ENCODE results near the gene VPS11.
A peak's percentile ranks its signal among the peaks of the same experiment; 100 is the strongest.

The VPS11 gene

DNA sequence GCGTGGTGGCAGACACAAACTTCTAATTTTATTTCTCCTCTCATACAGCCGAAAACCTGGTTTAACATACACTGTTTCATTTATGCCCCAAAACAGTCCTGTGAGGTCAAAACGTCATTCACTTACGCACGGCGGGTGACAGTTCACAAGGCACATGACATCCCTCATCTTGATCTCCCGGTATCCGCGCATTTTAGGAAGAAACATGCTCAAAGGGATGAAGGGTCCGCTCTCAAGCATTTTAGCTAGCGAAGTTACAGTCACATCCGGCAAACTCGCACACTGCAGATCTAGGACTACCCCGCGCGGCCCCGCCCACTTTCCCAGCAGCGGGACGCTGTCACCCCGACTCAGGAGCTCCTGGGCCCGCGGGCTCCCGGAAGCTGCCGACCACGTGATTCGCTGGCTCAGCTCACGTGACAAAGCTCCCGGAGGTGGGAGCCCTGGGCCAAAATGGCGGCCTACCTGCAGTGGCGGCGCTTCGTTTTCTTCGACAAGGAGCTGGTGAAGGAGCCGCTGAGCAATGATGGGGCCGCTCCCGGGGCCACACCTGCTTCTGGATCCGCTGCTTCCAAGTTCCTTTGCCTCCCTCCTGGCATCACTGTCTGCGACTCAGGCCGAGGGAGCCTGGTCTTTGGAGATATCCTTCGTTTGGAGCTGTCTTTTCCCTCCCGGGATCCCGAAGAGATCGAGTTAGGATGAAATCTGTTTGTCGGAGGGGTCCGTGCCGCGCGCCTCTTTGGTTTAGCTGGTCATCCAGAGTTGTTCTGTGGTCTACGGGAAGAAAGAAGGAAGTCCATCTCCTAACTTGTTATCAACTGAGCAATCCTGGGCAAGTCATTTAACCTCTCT is at the start of gene VPS11:
Gene VPS11, plus strand, starts transcription at position 448 of the 852 bp plus-strand sequence. Its CDS starts 6 bp downstream, at position 454.
- Mint-ChIP-seq H3K9me3 (no peaks in the 10 kb centered on the region), H3K27ac (peak within 1 kb of the TSS; percentile 98), H3K36me3 (peaks cover 15 to 22% of the 10 kb centered on the region in 2 donors), H3K27me3 (no peaks in the 10 kb centered on the region), H3K4me3 (peak within 1 kb of the TSS; percentile 93 to 94), H3K4me1 (peaks cover 10 to 36% of the 10 kb centered on the region in 2 donors)
- DNase-seq (peak; percentile 93), ATAC-seq (replicated peaks) (peak; percentile 98)

DNA sequence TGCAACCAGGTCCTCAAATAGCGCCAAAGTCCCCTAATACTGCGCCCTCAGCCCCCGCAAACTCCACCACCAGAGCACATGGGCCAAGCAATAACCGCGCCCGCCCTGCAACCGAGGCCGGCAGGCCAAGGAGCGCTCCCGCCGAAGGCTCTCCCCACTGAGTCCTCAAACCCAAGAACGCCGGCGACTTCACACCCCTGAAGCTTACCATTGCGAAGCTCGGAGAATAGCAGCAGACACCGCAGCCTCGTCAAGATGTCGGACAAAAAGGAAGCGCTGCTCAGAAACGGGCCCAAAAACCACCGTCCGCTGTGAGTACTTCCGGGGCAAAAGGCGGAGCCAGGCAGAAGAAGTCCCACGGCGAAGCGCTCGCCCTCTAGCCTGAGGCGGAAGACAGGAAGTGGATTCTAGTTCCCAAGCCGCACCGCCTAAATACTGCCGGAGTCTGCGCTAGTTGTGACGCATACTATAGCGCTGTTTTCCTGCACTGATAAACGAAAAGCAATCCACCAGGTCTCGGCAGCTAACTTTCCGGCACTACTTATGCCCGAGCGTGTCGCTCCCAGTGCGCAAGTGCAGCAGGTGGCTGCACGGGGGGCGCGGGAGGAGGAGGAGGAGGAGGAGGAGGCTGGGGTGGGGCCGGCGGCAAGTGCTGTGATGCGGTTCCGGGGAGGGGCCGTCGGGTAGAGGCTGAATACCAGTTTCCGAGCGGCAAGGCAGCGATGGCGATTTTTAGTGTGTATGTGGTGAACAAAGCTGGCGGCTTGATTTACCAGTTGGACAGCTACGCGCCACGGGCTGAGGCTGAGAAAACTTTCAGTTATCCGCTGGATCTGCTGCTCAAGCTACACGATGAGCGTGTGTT is 49.3 kb upstream of the VPS11 start, which contains the start of the genes RPS25 and TRAPPC4:
Gene RPS25, minus strand, starts transcription at position 270 of the 865 bp plus-strand sequence. Its CDS starts 59 bp downstream, at position 211.
Gene TRAPPC4, plus strand, starts transcription at position 693 of the 865 bp plus-strand sequence. Its CDS starts 30 bp downstream, at position 723.
- H3K4me1 Mint-ChIP-seq: peaks cover 18 to 30% of the 10 kb centered on the region in 2 donors
- DNase-seq: peak; percentile 93
- no peaks in the 10 kb centered on the region for H3K27me3 Mint-ChIP-seq
- peak within 1 kb of the TSS; percentile 98 for H3K4me3 Mint-ChIP-seq
- H3K27ac Mint-ChIP-seq: peak within 1 kb of the TSS; percentile 100
- ATAC-seq (replicated peaks): peak; percentile 92 to 93
- H3K9me3 Mint-ChIP-seq: no peaks in the 10 kb centered on the region
- H3K36me3 Mint-ChIP-seq: peaks cover 44 to 59% of the 10 kb centered on the region in 2 donors

DNA sequence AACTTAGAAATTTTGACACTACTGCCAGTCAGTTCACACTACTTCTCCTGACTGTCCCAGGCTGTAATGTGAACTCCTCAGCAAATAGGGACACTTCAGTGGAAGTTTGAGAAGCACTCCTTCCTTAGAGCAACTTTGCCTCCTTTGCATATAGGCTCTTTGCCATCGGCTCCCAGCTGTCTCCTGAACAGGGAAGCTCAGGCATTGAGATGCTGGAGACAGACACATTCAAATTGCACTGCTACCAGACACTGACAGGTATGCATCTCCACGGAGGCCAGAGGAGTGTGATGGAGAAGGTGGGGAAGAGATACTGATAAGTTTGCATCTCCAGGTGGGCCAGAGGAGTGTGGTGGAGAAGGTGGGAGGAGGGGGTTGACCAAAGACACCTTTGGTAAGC is 47.6 kb upstream of the VPS11 start:
- DNase-seq (no peak), ATAC-seq (replicated peaks) (no peak)
- H3K4me3 Mint-ChIP-seq: peak overlapping the region; percentile 98
- H3K36me3 Mint-ChIP-seq: peaks cover 42 to 64% of the 10 kb centered on the region in 2 donors
- H3K9me3 Mint-ChIP-seq: no peaks in the 10 kb centered on the region
- H3K4me1 Mint-ChIP-seq: peaks cover 23 to 37% of the 10 kb centered on the region in 2 donors
- H3K27me3 Mint-ChIP-seq: no peaks in the 10 kb centered on the region
- H3K27ac Mint-ChIP-seq: peak overlapping the region; percentile 100

DNA sequence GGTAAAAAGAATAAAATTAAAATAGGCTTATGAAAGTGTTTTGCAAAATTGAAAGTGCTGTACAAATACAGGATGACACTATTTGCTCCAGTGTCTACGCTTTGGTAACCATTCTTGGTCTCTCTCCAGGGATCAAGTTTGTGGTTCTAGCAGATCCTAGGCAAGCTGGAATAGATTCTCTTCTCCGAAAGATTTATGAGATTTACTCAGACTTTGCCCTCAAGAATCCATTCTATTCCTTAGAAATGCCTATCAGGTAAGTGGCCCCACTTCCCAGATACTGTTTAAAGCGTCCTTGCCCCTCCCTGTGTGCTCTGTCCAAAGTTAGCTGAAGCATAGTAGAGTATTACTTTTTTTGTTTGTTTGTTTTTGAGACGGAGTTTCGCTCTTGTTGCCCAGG is 46.0 kb upstream of the VPS11 start:
- no peaks in the 10 kb centered on the region for H3K27me3 Mint-ChIP-seq
- DNase-seq: no peak
- no peak for ATAC-seq (replicated peaks)
- peaks cover 18 to 27% of the 10 kb centered on the region in 2 donors for H3K4me1 Mint-ChIP-seq
- H3K27ac Mint-ChIP-seq: no peak overlapping the region
- no peaks in the 10 kb centered on the region for H3K9me3 Mint-ChIP-seq
- H3K4me3 Mint-ChIP-seq: no peak overlapping the region
- peaks cover 38 to 62% of the 10 kb centered on the region in 2 donors for H3K36me3 Mint-ChIP-seq

DNA sequence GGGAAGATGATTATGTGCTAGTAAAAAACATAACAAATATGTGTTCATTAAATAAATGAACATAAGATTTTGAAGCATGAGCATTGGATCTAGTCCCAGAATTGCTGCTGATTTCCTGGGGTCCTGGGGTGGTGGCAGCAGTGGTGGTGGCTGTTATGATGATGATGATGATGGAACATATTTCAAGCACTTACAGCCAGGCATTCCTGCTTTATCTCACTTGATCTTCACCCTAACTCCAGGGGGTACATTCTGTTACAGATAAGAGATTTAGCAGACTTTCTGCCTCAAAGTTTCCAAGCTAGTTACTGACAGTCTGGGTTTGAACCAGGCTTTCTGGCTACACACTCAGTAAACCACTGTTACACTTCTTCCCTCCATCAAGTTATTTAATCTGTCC is 43.9 kb upstream of the VPS11 start:
- Mint-ChIP-seq H3K9me3 (no peaks in the 10 kb centered on the region), H3K4me1 (peaks cover 27 to 35% of the 10 kb centered on the region in 2 donors), H3K27me3 (no peaks in the 10 kb centered on the region), H3K36me3 (peaks cover 34 to 55% of the 10 kb centered on the region in 2 donors), H3K27ac (peak overlapping the region; percentile 31), H3K4me3 (no peak overlapping the region)
- ATAC-seq (replicated peaks) (no peak), DNase-seq (no peak)

GRCh38 chr11:119024430-119025098 is 43.1 kb upstream of the VPS11 start:
- H3K27ac Mint-ChIP-seq: peak overlapping the region; percentile 72
- no peak for ATAC-seq (replicated peaks)
- H3K4me3 Mint-ChIP-seq: no peak overlapping the region
- no peaks in the 10 kb centered on the region for H3K27me3 Mint-ChIP-seq
- no peaks in the 10 kb centered on the region for H3K9me3 Mint-ChIP-seq
- peaks cover 33 to 43% of the 10 kb centered on the region in 2 donors for H3K4me1 Mint-ChIP-seq
- peaks cover 38 to 59% of the 10 kb centered on the region in 2 donors for H3K36me3 Mint-ChIP-seq
- no peak for DNase-seq

GRCh38 chr11:119025099-119025473 is 42.5 kb upstream of the VPS11 start:
- no peaks in the 10 kb centered on the region for H3K27me3 Mint-ChIP-seq
- H3K27ac Mint-ChIP-seq: no peak overlapping the region
- H3K36me3 Mint-ChIP-seq: peaks cover 36 to 56% of the 10 kb centered on the region in 2 donors
- H3K9me3 Mint-ChIP-seq: no peaks in the 10 kb centered on the region
- no peak for DNase-seq
- H3K4me1 Mint-ChIP-seq: peaks cover 35 to 43% of the 10 kb centered on the region in 2 donors
- no peak for ATAC-seq (replicated peaks)
- no peak overlapping the region for H3K4me3 Mint-ChIP-seq

DNA sequence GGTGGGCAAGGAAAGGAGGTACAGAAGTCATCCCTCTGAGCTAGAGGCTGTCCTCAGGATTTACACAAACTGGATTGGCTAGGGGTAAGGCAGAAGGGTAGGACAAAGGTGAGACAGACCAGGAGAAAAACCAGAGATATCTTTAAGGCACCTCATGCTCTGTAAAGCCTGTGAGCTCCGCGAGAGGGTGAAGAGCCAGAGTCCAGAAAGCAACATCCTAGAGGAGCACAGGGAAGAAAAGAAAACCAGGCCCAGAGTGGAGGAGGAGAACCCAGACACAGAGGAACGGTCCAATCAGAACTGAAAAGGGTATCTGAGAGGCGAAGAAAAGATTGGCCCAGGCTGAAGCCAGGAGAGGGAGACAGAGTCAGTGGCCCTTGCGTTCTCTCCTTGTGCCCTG is 42.1 kb upstream of the VPS11 start:
- peak overlapping the region; percentile 56 for H3K27ac Mint-ChIP-seq
- peaks cover 35 to 55% of the 10 kb centered on the region in 2 donors for H3K36me3 Mint-ChIP-seq
- no peak for DNase-seq
- no peaks in the 10 kb centered on the region for H3K27me3 Mint-ChIP-seq
- H3K4me3 Mint-ChIP-seq: no peak overlapping the region
- ATAC-seq (replicated peaks): no peak
- H3K4me1 Mint-ChIP-seq: peaks cover 34 to 40% of the 10 kb centered on the region in 2 donors
- no peaks in the 10 kb centered on the region for H3K9me3 Mint-ChIP-seq

- Mint-ChIP-seq H3K27me3 (no peaks in the 10 kb centered on the region), H3K27ac (no peak overlapping the region), H3K9me3 (no peaks in the 10 kb centered on the region), H3K4me1 (peaks cover 34 to 40% of the 10 kb centered on the region in 2 donors), H3K4me3 (no peak overlapping the region), H3K36me3 (peaks cover 35 to 54% of the 10 kb centered on the region in 2 donors)
- ATAC-seq (replicated peaks): no peak
- DNase-seq: no peak
These were observed 41.4 kb upstream of the VPS11 start for GRCh38 chr11:119025978-119026766.

- Mint-ChIP-seq H3K36me3 (peaks cover 34 to 46% of the 10 kb centered on the region in 2 donors), H3K4me1 (peaks cover 36 to 40% of the 10 kb centered on the region in 2 donors), H3K27ac (no peak overlapping the region), H3K4me3 (no peak overlapping the region), H3K9me3 (no peaks in the 10 kb centered on the region), H3K27me3 (no peaks in the 10 kb centered on the region)
- ATAC-seq (replicated peaks) (no peak), DNase-seq (no peak)
These were observed 40.6 kb upstream of the VPS11 start for GRCh38 chr11:119026970-119027369.

DNA sequence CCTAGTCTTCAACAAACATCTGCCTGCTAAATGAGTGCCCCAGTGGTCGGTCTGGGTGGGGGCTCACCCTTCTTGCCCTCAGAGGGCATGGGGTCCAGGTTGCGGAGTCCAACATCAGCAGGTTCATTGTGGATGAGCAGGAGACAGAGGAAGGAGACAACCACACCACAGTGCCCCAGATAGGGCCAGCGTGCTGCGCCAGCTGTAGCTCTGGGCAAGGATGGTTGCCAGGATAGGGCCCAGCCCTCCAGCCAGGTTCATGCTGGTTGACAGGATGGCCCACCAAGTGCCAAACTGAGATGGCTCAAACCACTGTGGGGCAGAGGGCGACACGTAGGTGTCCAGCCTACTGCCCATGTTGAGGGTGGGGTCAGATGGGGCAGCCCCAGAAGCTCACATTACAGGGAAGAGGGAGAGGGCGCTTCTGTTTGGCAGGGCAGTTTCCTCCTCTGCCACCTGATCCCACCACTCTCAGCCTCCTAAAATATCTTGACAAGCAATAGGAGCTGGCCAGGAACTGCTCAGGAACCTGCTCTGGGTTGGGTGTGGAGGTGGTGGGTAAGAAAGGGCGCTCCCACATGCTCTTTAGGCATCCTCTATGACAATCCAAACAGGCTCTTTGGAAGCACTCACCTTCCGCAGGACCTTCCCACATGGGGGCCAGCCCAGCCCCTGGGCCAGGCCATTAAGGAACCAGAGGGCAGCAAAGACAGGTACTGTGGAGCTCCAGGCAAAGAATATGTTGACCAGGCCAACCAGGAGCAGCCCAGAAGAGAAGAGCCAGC is 39.9 kb upstream of the VPS11 start:
- no peak overlapping the region for H3K27ac Mint-ChIP-seq
- ATAC-seq (replicated peaks) (no peak), DNase-seq (no peak)
- peaks cover 28 to 46% of the 10 kb centered on the region in 2 donors for H3K36me3 Mint-ChIP-seq
- H3K27me3 Mint-ChIP-seq: no peaks in the 10 kb centered on the region
- H3K9me3 Mint-ChIP-seq: no peaks in the 10 kb centered on the region
- no peak overlapping the region for H3K4me3 Mint-ChIP-seq
- H3K4me1 Mint-ChIP-seq: peaks cover 36 to 40% of the 10 kb centered on the region in 2 donors

GRCh38 chr11:119028346-119029068 is 39.1 kb upstream of the VPS11 start:
- peaks cover 24 to 40% of the 10 kb centered on the region in 2 donors for H3K36me3 Mint-ChIP-seq
- H3K4me3 Mint-ChIP-seq: no peak overlapping the region
- ATAC-seq (replicated peaks) (no peak), DNase-seq (no peak)
- H3K4me1 Mint-ChIP-seq: peaks cover 34% of the 10 kb centered on the region in 2 donors
- no peaks in the 10 kb centered on the region for H3K9me3 Mint-ChIP-seq
- H3K27me3 Mint-ChIP-seq: no peaks in the 10 kb centered on the region
- no peak overlapping the region for H3K27ac Mint-ChIP-seq

Measured in stimulated activated naive B cell treated with anti-CD40 and anti-IgM and Interleukin-4, amounts not matched to agents 10 μg/mL and 1 μg/mL and 100 μg/mL, for 72 hours (primary cell).